GM06990 (cell line): ENCODE results near the gene BANP.
A peak's percentile ranks its signal among the peaks of the same experiment; 100 is the strongest.

Experiments used
- DNase-seq: peaks from one replicate; pipeline ENCODE4 v3.0.0-alpha.2; 2011; ENCODE audit not compliant: insufficient read length; ENCODE audit errors: extremely low read depth
- H3K27me3 ChIP-seq: replicated peaks from 2 replicates; pipeline ENCODE4 v1.6.0; 2011; ENCODE audit warnings: low read length; ENCODE audit not compliant: control insufficient read depth, insufficient read depth
- H3K36me3 ChIP-seq: 2 replicates; pipeline ENCODE4 v1.5.1; 2011; ENCODE audit warnings: low read length; ENCODE audit not compliant: control insufficient read depth, insufficient read depth
- H3K4me3 ChIP-seq: replicated peaks from 2 replicates; pipeline ENCODE4 v1.5.1; 2011; ENCODE audit warnings: low read depth, mild to moderate bottlenecking, control low read depth, low read length
- CTCF ChIP-seq: IDR thresholded peaks from 2 replicates; pipeline ENCODE4 v1.5.1; 2011; ENCODE audit warnings: low read length, control low read depth, mild to moderate bottlenecking, inconsistent platforms; ENCODE audit not compliant: insufficient read depth, poor library complexity, severe bottlenecking

BANP gene

GRCh38 chr16:88058136-88058535, 106.9 kb downstream of the BANP start:
- Histone ChIP-seq H3K36me3 (peaks cover 5% of the 10 kb centered on the region), H3K4me3 (no peak overlapping the region), H3K27me3 (no peaks in the 10 kb centered on the region)
- no peak for TF ChIP-seq CTCF
- no peak for DNase-seq

- Histone ChIP-seq H3K36me3 (peaks cover 5% of the 10 kb centered on the region), H3K27me3 (no peaks in the 10 kb centered on the region), H3K4me3 (no peak overlapping the region)
- DNase-seq, result no peak
- TF ChIP-seq CTCF, result no peak
These were observed 107.6 kb downstream of the BANP start for GRCh38 chr16:88058817-88059216.

- DNase-seq, result no peak
- H3K27me3 ChIP-seq, result no peaks in the 10 kb centered on the region
- no peak overlapping the region for H3K4me3 ChIP-seq
- H3K36me3 ChIP-seq, result peaks cover 5% of the 10 kb centered on the region
- TF ChIP-seq CTCF, result no peak
These were observed 108.6 kb downstream of the BANP start for GRCh38 chr16:88059701-88060386.

GRCh38 chr16:88060524-88061219, 109.4 kb downstream of the BANP start:
- DNase-seq, result no peak
- Histone ChIP-seq H3K36me3 (peaks cover 5% of the 10 kb centered on the region), H3K4me3 (no peak overlapping the region), H3K27me3 (no peaks in the 10 kb centered on the region)
- TF ChIP-seq CTCF, result peak; percentile 25

GRCh38 chr16:88061346-88062110, 110.3 kb downstream of the BANP start:
- no peaks in the 10 kb centered on the region for H3K27me3 ChIP-seq
- no peak for TF ChIP-seq CTCF
- DNase-seq, result no peak
- H3K36me3 ChIP-seq, result peaks cover 5% of the 10 kb centered on the region
- H3K4me3 ChIP-seq, result no peak overlapping the region
